ENCODE results near the gene HOXD3. TPM values are rescaled to one million over a fixed set of nuclear protein-coding genes. Genes with fewer than 3 reads are reported as not detected.

The HOXD3 gene
- total and polyA plus RNA-seq, 4 experiments from 2014 or later: not detected

- H3K27ac Mint-ChIP-seq: no peak overlapping the region
- intact Hi-C loops (cut with micrococcal nuclease): loop anchor here (5.0 kb wide), 1 partner anchor 132 kb away; the partner anchor contains the start of gene LNPK
- Histone ChIP-seq H3K36me3 (ENCODE audit: insufficient read depth, low read length) (no peaks in the 10 kb centered on the region), H3K27ac (ENCODE audit: low read depth, low read length) (no peak overlapping the region), H3K27me3 (ENCODE audit: insufficient read depth, low read length) (peaks cover 87% of the 10 kb centered on the region), H3K9me3 (ENCODE audit: control insufficient read depth in 1 of 2, low read length in 2 of 2) (no peaks in the 10 kb centered on the region), H3K4me3 (ENCODE audit: low read length in 2 of 2) (no peak overlapping the region), H3K4me1 (ENCODE audit: insufficient read depth, low read length) (peaks cover 42% of the 10 kb centered on the region)
- CTCF ChIA-PET (ENCODE audit: partially characterized antibody): interaction anchor here (1.4 to 4.4 kb wide), 2 partner anchors 320 to 518 kb away, joined by 4 to 32 read pairs; no protein-coding TSS in a partner anchor
- peaks cover 1 to 8% of the 10 kb centered on the region in 2 donors for H3K36me3 Mint-ChIP-seq
- peaks cover 0 to 37% (median 35%) of the 10 kb centered on the region in 8 donors for H3K9me3 Mint-ChIP-seq
- DNase-seq: no peak
- POLR2A ChIA-PET (ENCODE audit: partially characterized antibody): no interaction called here
- H3K27me3 Mint-ChIP-seq: peaks cover 67 to 74% of the 10 kb centered on the region in 2 donors
- H3K4me1 Mint-ChIP-seq: peaks cover 13 to 55% (median 36%) of the 10 kb centered on the region in 4 donors
- peak overlapping the region in 1 of 8 donors; percentile 4 for H3K4me3 Mint-ChIP-seq
Observed at GRCh38 chr2:176134035-176134434, 23.1 kb upstream of the HOXD3 start.

DNA sequence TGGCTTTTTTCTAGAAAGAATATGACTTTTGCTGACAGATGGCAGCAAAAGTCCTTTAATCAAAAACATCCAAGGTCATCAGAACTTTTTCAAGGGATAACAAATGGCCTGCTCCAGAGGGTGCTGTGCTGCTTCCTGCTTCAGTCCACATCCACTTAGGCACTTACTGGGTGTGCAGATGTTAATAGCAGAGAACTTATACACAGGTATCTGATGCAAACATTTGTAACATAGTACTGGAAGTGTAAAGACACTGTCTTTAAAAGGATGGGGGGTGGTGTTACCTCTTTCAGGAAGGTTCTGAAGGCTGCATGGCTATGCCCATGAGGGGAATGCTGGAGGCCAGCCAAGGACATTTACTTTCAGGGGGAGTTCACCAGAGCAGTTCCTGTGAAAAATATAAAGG, 22.1 kb upstream of the HOXD3 start:
- no peak overlapping the region for H3K27ac ChIP-seq (ENCODE audit: low read depth, low read length)
- Mint-ChIP-seq H3K27ac (peak overlapping the region in 2 of 7 donors; percentile 35 to 54), H3K4me3 (peak overlapping the region in 1 of 8 donors; percentile 59), H3K27me3 (peaks cover 73 to 78% of the 10 kb centered on the region in 2 donors), H3K36me3 (peaks cover 1 to 8% of the 10 kb centered on the region in 2 donors), H3K4me1 (peaks cover 13 to 57% (median 40%) of the 10 kb centered on the region in 4 donors), H3K9me3 (peaks cover 0 to 44% (median 41%) of the 10 kb centered on the region in 8 donors)
- no peak overlapping the region for H3K4me3 ChIP-seq (ENCODE audit: low read length in 2 of 2)
- H3K4me1 ChIP-seq (ENCODE audit: insufficient read depth, low read length): peaks cover 39% of the 10 kb centered on the region
- ChIA-PET CTCF (ENCODE audit: partially characterized antibody) (interaction anchor here (1.6 to 2.1 kb wide), 2 partner anchors 8 to 320 kb away, joined by 6 to 8 read pairs; no protein-coding TSS in a partner anchor), POLR2A (ENCODE audit: partially characterized antibody) (no interaction called here)
- H3K27me3 ChIP-seq (ENCODE audit: insufficient read depth, low read length): peaks cover 91% of the 10 kb centered on the region
- no peaks in the 10 kb centered on the region for H3K36me3 ChIP-seq (ENCODE audit: insufficient read depth, low read length)
- DNase-seq: no peak
- no peaks in the 10 kb centered on the region for H3K9me3 ChIP-seq (ENCODE audit: control insufficient read depth in 1 of 2, low read length in 2 of 2)
- intact Hi-C loops (cut with micrococcal nuclease): no loop called here

GRCh38 chr2:176136374-176137251, 20.5 kb upstream of the HOXD3 start:
- intact Hi-C loops (cut with micrococcal nuclease): no loop called here
- Mint-ChIP-seq H3K27ac (peak overlapping the region in 2 of 7 donors; percentile 26 to 54), H3K27me3 (peaks cover 72 to 79% of the 10 kb centered on the region in 2 donors), H3K4me3 (peak overlapping the region in 6 of 8 donors; percentile 48 to 77 (median 66)), H3K4me1 (peaks cover 18 to 54% (median 39%) of the 10 kb centered on the region in 4 donors), H3K36me3 (peaks cover 2 to 8% of the 10 kb centered on the region in 2 donors), H3K9me3 (peaks cover 0 to 41% (median 34%) of the 10 kb centered on the region in 8 donors)
- H3K27ac ChIP-seq (ENCODE audit: low read depth, low read length): no peak overlapping the region
- no peaks in the 10 kb centered on the region for H3K36me3 ChIP-seq (ENCODE audit: insufficient read depth, low read length)
- H3K27me3 ChIP-seq (ENCODE audit: insufficient read depth, low read length): peaks cover 94% of the 10 kb centered on the region
- POLR2A ChIA-PET (ENCODE audit: partially characterized antibody): no interaction called here
- peaks cover 38% of the 10 kb centered on the region for H3K4me1 ChIP-seq (ENCODE audit: insufficient read depth, low read length)
- CTCF ChIA-PET (ENCODE audit: partially characterized antibody): interaction anchor here (1.6 to 2.1 kb wide), 2 partner anchors 9 to 319 kb away, joined by 6 to 8 read pairs; no protein-coding TSS in a partner anchor
- DNase-seq: no peak
- no peaks in the 10 kb centered on the region for H3K9me3 ChIP-seq (ENCODE audit: control insufficient read depth in 1 of 2, low read length in 2 of 2)
- no peak overlapping the region for H3K4me3 ChIP-seq (ENCODE audit: low read length in 2 of 2)

DNA sequence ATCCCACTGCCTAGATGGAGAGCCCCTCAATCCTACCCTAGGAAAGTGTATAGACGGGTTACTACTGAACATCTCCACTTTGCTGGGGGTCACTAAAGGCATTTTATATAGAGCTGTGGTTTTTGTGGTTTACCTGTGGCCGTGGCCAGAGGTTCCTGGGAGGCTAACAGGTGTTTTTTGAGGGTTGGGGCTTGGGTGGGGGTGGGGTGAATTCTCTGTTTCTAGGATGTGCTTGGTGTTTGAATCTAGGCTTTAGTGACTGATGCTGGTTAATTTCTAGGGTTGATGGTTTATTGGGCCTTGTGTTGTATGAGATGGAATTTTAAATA, 19.9 kb upstream of the HOXD3 start:
- no peak overlapping the region for H3K27ac ChIP-seq (ENCODE audit: low read depth, low read length)
- Mint-ChIP-seq H3K36me3 (peaks cover 2 to 8% of the 10 kb centered on the region in 2 donors), H3K9me3 (peaks cover 0 to 40% (median 30%) of the 10 kb centered on the region in 8 donors), H3K27ac (peak overlapping the region in 2 of 7 donors; percentile 41 to 47), H3K27me3 (peaks cover 74 to 81% of the 10 kb centered on the region in 2 donors), H3K4me3 (peak overlapping the region in 3 of 8 donors; percentile 35 to 54 (median 46)), H3K4me1 (peaks cover 16 to 52% (median 36%) of the 10 kb centered on the region in 4 donors)
- intact Hi-C loops (cut with micrococcal nuclease): no loop called here
- ChIA-PET POLR2A (ENCODE audit: partially characterized antibody) (no interaction called here), CTCF (ENCODE audit: partially characterized antibody) (no interaction called here)
- no peak overlapping the region for H3K4me3 ChIP-seq (ENCODE audit: low read length in 2 of 2)
- no peaks in the 10 kb centered on the region for H3K9me3 ChIP-seq (ENCODE audit: control insufficient read depth in 1 of 2, low read length in 2 of 2)
- H3K27me3 ChIP-seq (ENCODE audit: insufficient read depth, low read length): peaks cover 96% of the 10 kb centered on the region
- no peaks in the 10 kb centered on the region for H3K36me3 ChIP-seq (ENCODE audit: insufficient read depth, low read length)
- H3K4me1 ChIP-seq (ENCODE audit: insufficient read depth, low read length): peaks cover 34% of the 10 kb centered on the region
- no peak for DNase-seq

DNA sequence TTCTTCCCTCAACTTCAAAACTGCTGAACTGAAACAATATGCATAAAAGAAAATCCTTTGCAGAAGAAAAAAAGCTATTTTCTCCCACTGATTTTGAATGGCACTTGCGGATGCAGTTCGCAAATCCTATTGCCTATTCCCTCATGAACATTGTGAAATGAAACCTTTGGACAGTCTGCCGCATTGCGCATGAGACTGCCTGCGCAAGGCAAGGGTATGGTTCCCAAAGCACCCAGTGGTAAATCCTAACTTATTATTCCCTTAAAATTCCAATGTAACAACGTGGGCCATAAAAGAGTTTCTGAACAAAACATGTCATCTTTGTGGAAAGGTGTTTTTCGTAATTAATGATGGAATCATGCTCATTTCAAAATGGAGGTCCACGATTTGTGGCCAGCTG, 19.2 kb upstream of the HOXD3 start:
- Mint-ChIP-seq H3K36me3 (peaks cover 1 to 8% of the 10 kb centered on the region in 2 donors), H3K4me1 (peaks cover 13 to 45% (median 32%) of the 10 kb centered on the region in 4 donors), H3K9me3 (peaks cover 0 to 40% (median 26%) of the 10 kb centered on the region in 8 donors), H3K27ac (peak overlapping the region in 2 of 7 donors; percentile 47 to 86), H3K27me3 (peaks cover 72 to 78% of the 10 kb centered on the region in 2 donors), H3K4me3 (peak overlapping the region in 1 of 8 donors; percentile 4)
- no peak overlapping the region for H3K4me3 ChIP-seq (ENCODE audit: low read length in 2 of 2)
- H3K27ac ChIP-seq (ENCODE audit: low read depth, low read length): no peak overlapping the region
- H3K36me3 ChIP-seq (ENCODE audit: insufficient read depth, low read length): no peaks in the 10 kb centered on the region
- CTCF ChIA-PET (ENCODE audit: partially characterized antibody): interaction anchor here (3.0 kb wide), 1 partner anchor 317 kb away, joined by 28 read pairs; no protein-coding TSS in a partner anchor
- POLR2A ChIA-PET (ENCODE audit: partially characterized antibody): no interaction called here
- peaks cover 95% of the 10 kb centered on the region for H3K27me3 ChIP-seq (ENCODE audit: insufficient read depth, low read length)
- DNase-seq: no peak
- intact Hi-C loops (cut with micrococcal nuclease): no loop called here
- H3K9me3 ChIP-seq (ENCODE audit: control insufficient read depth in 1 of 2, low read length in 2 of 2): no peaks in the 10 kb centered on the region
- H3K4me1 ChIP-seq (ENCODE audit: insufficient read depth, low read length): peaks cover 28% of the 10 kb centered on the region

DNA sequence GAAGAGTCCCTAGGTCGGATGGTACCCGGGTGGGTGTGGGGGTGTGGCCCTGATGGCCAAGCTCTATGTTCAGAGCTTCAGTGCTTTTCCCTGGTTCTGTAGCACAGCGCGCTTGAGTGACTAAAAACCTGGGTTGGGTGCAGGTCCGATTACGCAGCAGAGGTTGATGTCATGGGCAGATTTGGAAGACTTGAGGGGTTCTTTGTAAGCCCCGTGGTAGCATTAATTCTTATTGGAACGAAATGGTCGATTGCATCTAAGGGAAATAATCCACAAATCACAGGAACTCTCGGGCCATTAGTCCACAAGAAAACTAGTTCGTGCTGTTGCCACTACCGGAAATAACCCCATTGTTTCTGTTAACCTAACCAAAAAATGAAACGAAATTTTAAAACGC, 18.6 kb upstream of the HOXD3 start:
- Histone ChIP-seq H3K4me1 (ENCODE audit: insufficient read depth, low read length) (peaks cover 27% of the 10 kb centered on the region), H3K36me3 (ENCODE audit: insufficient read depth, low read length) (no peaks in the 10 kb centered on the region), H3K27ac (ENCODE audit: low read depth, low read length) (no peak overlapping the region), H3K4me3 (ENCODE audit: low read length in 2 of 2) (no peak overlapping the region), H3K9me3 (ENCODE audit: control insufficient read depth in 1 of 2, low read length in 2 of 2) (no peaks in the 10 kb centered on the region), H3K27me3 (ENCODE audit: insufficient read depth, low read length) (peaks cover 91% of the 10 kb centered on the region)
- Mint-ChIP-seq H3K27ac (peak overlapping the region in 3 of 7 donors; percentile 57 to 86 (median 74)), H3K36me3 (peaks cover 1 to 8% of the 10 kb centered on the region in 2 donors), H3K9me3 (peaks cover 0 to 40% (median 26%) of the 10 kb centered on the region in 8 donors), H3K4me1 (peaks cover 13 to 44% (median 31%) of the 10 kb centered on the region in 4 donors), H3K4me3 (peak overlapping the region in 4 of 8 donors; percentile 3 to 70 (median 14)), H3K27me3 (peaks cover 72 to 78% of the 10 kb centered on the region in 2 donors)
- intact Hi-C loops (cut with micrococcal nuclease): no loop called here
- DNase-seq: no peak
- POLR2A ChIA-PET (ENCODE audit: partially characterized antibody): no interaction called here
- CTCF ChIA-PET (ENCODE audit: partially characterized antibody): interaction anchor here (1.3 to 3.0 kb wide), 3 partner anchors 12 to 513 kb away, joined by 3 to 28 read pairs (median 7); no protein-coding TSS in a partner anchor

All from CD4-positive, alpha-beta memory T cell (primary cell).